Right forelimb (tissue), 1 donor: ENCODE data around the gene DOK1.

ENCODE experiments used
- DNase-seq: peaks from one replicate; pipeline ENCODE4 v3.0.0-alpha.2; 2018

DOK1 gene

GRCh38 chr2:74571058-74571457, 16.5 kb downstream of the DOK1 start:
- DNase-seq = no peak

GRCh38 chr2:74572178-74572925, 17.8 kb downstream of the DOK1 start:
- no peak for DNase-seq

DNA sequence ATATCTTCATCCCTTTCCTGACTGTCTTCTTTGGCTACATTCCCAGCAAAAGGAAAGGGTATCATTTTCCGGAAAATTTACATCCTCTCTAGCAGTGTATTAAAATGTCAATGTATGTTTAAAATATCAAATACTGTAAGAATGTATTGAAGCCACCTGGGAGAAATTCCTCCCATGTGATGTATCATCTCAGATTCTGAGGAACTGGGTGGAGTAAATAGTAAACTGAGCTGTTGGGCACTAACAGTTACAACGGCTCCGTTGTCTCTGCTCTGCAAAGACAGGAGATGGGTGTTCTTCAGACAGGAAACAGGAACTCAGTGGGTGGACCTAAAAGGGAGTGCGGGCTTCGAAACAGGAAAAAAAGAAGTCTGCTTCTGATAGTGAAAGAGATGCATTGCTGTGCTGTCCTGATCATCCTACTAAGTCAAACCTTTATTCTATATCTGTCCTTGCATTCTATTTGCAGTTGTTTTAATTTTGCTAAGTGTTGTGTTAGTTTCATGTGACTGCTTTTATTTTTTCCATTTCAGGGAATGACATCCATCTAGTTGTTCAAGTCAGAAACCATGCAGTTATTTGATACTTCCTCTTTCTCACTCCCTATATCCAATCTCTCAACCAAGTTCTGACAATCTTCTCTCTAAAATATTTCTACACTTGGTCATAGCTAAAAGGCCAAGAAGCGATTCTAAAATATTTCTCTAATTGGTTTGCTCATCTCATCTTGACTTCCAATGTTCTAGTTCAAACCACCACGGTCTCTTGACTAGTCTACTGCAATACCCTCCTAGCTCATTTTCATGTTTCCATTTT, 19.4 kb downstream of the DOK1 start:
- no peak for DNase-seq

- no peak for DNase-seq
Observed at GRCh38 chr2:74575320-74575719, 20.8 kb downstream of the DOK1 start.

DNA sequence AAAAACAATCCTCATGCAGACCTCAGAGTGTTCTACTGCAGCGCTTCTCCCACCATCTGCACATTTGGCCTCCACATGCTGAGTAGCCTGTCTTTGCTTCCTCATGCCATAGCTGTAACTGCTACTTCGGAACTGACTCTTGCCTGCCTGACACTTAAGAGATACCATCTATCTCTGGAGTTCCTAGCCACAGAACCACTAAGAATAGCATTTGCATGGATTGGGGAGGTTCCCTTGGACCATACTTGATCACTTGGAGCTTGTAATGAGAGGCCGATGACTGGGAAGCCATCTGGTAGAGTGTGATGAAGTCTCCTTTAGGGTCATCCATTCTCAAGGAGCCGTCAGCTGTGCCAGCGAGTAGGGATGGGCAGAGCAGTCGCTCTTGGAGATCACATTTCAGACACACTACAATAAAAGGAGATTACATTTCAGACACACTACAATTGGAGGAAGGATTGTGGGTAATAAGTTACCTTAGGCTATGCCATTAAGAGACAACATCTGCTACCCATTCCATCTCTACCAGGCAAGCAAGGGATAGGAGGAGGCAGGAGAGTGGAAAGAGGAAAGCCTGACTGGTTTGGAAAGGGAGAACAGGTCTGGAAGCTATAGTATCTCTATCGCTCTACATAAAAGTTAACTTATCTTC, 21.8 kb downstream of the DOK1 start:
- no peak for DNase-seq

GRCh38 chr2:74576863-74577229, 22.3 kb downstream of the DOK1 start:
- no peak for DNase-seq

DNA sequence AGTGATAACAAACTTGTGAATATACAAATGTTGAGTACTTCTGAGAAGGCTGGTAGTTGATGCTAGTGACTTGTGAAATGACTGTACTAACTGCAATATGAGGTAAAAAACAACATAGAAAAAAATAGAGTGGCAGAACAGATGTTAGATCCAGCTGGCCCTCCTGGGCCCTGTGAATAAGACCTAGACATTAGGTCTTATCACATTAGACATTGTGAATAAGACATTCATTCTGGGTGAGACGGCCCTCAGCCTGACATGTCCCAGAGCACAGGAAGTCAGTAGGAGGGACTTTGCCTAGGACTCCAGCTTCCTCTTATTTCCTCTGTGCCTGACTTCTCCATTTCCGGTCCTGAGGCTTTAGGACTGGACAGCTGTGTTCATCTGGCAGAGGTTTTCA, 22.9 kb downstream of the DOK1 start:
- DNase-seq = no peak

GRCh38 chr2:74578408-74578807, 23.9 kb downstream of the DOK1 start:
- DNase-seq = no peak

DNA sequence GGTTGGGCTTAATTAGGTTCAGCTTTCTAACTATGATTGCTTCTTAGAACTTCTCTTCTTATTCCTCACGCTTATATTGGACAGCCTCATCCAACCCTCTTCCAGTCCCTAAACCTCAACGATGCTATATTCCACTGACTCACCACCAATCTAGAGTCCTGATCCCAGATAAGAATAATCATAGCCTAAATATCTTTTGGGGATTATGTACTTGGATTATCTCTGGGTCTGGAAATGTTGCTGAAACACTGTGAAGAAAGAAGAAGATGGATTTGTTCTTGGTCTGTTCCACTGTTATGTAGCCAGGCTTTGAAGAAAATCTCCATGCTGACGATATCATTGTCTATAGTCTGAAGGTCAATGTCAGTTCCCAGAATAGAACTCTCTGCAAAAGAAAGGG, 26.9 kb downstream of the DOK1 start:
- no peak for DNase-seq

DNA sequence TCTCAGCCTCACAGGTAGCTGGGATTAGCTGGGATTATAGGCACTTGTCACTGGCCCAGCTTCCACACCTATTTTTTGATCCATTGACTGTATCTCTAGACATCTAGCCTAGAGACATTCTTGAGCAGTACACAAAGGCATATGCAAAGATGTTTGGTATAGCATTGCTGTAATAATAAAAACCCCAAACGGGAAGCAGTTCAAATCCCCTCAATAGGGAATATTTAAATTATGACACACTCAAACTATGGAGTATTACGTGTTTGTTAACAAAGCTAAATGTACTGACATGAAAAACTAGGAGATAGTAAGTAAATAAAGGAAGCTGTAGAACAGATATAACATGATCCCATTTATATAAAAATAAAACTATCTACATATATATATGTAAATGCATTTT, 27.7 kb downstream of the DOK1 start:
- no peak for DNase-seq

GRCh38 chr2:74583504-74583903, 29.0 kb downstream of the DOK1 start:
- DNase-seq = no peak

- no peak for DNase-seq
Observed at GRCh38 chr2:74584088-74584645, 29.6 kb downstream of the DOK1 start.

GRCh38 chr2:74585406-74586185, 31.1 kb downstream of the DOK1 start:
- no peak for DNase-seq

DNA sequence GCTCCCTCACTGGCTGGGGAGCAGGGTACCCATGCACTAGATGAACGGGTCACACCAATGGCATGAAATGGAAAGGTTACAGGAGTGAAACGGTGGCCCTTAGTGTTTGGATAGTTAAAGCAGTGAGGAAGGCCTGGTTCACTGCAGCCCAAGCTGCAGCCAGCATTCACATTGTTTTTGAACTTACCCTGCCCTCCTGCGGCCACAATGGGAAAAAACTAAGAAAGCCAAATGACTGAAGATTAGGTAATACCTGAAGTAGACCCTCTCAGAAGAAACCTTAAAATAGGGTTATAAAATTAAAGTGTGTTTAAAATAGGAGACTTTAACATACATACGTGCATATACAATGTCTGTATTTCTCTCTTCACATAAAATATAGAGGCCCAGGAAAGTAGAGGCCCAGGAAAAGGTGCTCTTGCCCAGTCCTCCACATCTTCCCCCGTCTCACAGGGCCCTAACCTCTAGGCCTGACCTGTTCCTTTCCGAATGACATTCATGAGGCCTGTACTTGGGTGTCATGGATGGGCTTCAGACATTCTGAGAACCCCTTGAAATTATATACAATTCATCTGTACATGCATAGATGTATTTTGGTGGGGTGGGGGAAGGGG, 33.3 kb downstream of the DOK1 start:
- DNase-seq = peak; percentile 77

DNA sequence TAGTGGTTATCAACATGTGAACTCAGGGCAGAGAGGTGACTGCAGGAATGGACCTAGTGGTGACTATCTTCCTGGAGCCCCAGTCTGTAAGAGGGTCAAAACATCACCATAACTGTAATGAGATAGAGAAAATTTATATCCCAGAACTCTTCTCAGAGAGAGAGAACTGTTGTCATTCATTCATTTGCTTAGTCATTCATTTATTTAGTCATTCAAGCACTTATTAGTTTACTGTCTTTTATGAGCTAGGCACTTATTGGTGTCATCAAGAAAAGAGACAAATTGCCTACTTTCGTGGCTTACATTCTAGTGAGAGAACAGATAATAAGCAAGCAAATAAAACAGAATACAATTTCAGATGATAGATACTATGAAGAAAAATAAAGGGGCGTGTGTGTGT, 34.1 kb downstream of the DOK1 start:
- DNase-seq = no peak

- no peak for DNase-seq
Observed at GRCh38 chr2:74593826-74594772, 39.6 kb downstream of the DOK1 start.

GRCh38 chr2:74596584-74596983, 42.1 kb downstream of the DOK1 start:
- DNase-seq = no peak

- no peak for DNase-seq
Observed at GRCh38 chr2:74597410-74597809, 42.9 kb downstream of the DOK1 start.

DNA sequence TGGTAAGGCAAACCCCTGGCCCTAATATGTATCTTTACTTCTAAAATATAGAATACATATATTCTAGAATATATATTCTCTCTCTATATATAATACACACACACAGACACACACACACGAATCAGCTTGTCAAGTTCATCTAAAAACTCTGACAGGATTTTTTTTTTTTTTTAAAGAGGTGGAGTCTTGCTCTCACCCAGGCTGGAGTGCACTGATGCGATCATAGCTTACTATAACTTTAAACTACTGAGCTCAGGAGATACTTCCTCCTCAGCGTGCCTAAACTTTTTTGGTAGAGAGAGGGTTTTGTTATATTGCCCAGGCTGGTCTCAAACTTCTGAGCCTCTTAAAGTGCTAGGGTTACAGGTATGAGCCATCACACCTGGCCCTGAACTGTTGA, 45.2 kb downstream of the DOK1 start:
- no peak for DNase-seq

DNA sequence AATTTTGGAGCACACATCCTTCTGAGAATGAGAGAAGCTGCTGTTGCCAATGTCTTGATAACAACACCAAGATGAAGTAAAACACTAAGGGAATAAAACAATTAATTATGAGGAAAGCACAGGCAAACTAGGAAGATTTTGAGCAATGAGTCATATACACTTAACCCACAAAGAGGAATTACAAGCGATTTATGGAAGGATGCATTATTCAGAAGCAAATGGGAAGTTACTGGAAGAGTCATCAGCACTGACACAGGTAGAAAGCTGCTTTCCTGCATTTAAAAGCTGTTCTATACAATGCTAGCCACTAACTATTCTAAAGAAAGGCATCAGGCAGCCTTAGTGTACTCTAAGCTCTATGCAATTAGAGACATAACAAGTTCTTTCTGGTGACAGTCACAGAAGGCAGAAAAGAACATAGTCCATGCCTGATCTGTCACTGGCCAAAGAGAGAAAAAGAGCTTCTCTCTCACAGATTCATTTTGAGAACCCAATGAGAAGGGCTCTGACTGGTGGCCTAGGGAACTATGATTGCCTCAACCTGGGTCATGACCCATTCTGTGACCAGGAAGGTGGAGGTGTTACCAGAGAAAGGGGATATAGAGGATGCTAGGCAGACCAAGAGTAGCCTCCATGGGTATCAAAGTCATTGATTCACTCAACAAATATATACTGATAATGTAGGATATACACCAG, 48.2 kb downstream of the DOK1 start:
- DNase-seq = no peak
